Activated naive CD4-positive, alpha-beta T cell treated with Interleukin-2 at 50 U/mL for 16 hours (primary cell): Measurements from ENCODE around the gene WEE2.
A peak's percentile ranks its signal among the peaks of the same experiment; 100 is the strongest.

Experiments
- DNase-seq: peaks from one replicate; pipeline ENCODE4 v3.0.0-alpha.2; 2020

WEE2 gene

GRCh38 chr7:141691961-141692360, 16.2 kb upstream of the WEE2 start:
- no peak for DNase-seq

- no peak for DNase-seq
Measured at GRCh38 chr7:141693082-141693481, 15.1 kb upstream of the WEE2 start.

GRCh38 chr7:141695803-141696289, 12.3 kb upstream of the WEE2 start:
- DNase-seq: no peak

GRCh38 chr7:141696348-141696747, 11.8 kb upstream of the WEE2 start:
- DNase-seq: no peak

- DNase-seq: no peak
Measured at GRCh38 chr7:141697211-141697871, 10.8 kb upstream of the WEE2 start.

- DNase-seq: no peak
Measured at GRCh38 chr7:141698247-141699015, 9.7 kb upstream of the WEE2 start.

- no peak for DNase-seq
Measured at GRCh38 chr7:141699860-141700259, 8.3 kb upstream of the WEE2 start.

- DNase-seq: no peak
Measured at GRCh38 chr7:141700296-141700847, 7.8 kb upstream of the WEE2 start.

- DNase-seq: peak; percentile 2
Measured at GRCh38 chr7:141700848-141701371, 7.2 kb upstream of the WEE2 start.

GRCh38 chr7:141701489-141702046, 6.6 kb upstream of the WEE2 start:
- peak; percentile 74 for DNase-seq

- DNase-seq: peak; percentile 59
Measured at GRCh38 chr7:141702047-141702567, 6.0 kb upstream of the WEE2 start, which contains the start of gene DENND11. TSS of gene DENND11 (minus strand) at chr7:141702166. CDS start at chr7:141702153, 13 bp downstream.

- no peak for DNase-seq
Measured at GRCh38 chr7:141702892-141703291, 5.3 kb upstream of the WEE2 start.

GRCh38 chr7:141704112-141704511, 4.0 kb upstream of the WEE2 start:
- DNase-seq: no peak

- no peak for DNase-seq
Measured at GRCh38 chr7:141704741-141705140, 3.4 kb upstream of the WEE2 start.

GRCh38 chr7:141706239-141707064, 1.7 kb upstream of the WEE2 start:
- DNase-seq: no peak

GRCh38 chr7:141709318-141709717, 1.2 kb downstream of the WEE2 start:
- no peak for DNase-seq

- DNase-seq: no peak
Measured at GRCh38 chr7:141709749-141710148, 1.6 kb downstream of the WEE2 start.

GRCh38 chr7:141710301-141710700, 2.1 kb downstream of the WEE2 start:
- no peak for DNase-seq

GRCh38 chr7:141712603-141713255, 4.6 kb downstream of the WEE2 start:
- no peak for DNase-seq

- no peak for DNase-seq
Measured at GRCh38 chr7:141713890-141714289, 5.7 kb downstream of the WEE2 start.

GRCh38 chr7:141714571-141714970, 6.4 kb downstream of the WEE2 start:
- no peak for DNase-seq

- DNase-seq: no peak
Measured at GRCh38 chr7:141715018-141715417, 6.9 kb downstream of the WEE2 start.
